ENCODE measurements around the gene CEP63.

DNA sequence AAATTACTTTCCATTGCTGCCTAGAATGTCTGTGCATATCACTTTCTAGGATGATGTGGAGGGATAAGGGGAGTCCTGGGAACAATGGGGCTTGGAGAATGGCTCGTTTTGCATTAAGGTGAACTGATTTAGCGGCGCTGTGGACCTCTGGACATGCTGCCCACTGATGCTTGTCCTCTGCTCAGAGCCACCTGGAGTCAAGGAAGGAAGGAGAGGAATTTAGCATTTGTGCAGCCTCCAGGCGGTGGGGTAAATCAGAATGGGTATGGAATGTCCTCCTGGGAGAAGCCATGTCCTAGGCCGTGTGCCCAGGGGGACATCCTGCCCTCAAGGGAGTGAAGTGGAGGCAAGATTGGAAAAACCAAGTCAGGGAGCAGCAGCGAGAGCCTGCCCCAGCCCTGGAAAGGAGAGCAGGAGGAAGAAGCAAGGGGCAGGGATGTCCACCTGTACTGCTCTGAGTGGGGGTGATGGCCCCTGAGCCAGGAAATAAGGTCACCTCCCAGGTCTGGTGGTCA is 127.2 kb downstream of the CEP63 start:
- TF ChIP-seq SP1 (IDR thresholded peaks at IDR 0.05; ENCODE audit: low read depth, low read length) (no peak), ZNF274 (IDR thresholded peaks at IDR 0.05; ENCODE audit: borderline replicate concordance, extremely low read depth, low read length) (no peak), RXRA (IDR thresholded peaks at IDR 0.05; ENCODE audit: insufficient read depth, low read depth, low read length) (no peak), KDM1A (IDR thresholded peaks at IDR 0.05; ENCODE audit: borderline replicate concordance, low read length) (no peak), CBX8 (IDR thresholded peaks at IDR 0.05; ENCODE audit: borderline replicate concordance, low read depth, low read length) (no peak), JUN (IDR thresholded peaks at IDR 0.05; ENCODE audit: low read depth, low read length) (no peak), CEBPB (IDR thresholded peaks at IDR 0.05; ENCODE audit: low read depth, low read length) (no peak)
- TF ChIP-seq, protein P1, sequence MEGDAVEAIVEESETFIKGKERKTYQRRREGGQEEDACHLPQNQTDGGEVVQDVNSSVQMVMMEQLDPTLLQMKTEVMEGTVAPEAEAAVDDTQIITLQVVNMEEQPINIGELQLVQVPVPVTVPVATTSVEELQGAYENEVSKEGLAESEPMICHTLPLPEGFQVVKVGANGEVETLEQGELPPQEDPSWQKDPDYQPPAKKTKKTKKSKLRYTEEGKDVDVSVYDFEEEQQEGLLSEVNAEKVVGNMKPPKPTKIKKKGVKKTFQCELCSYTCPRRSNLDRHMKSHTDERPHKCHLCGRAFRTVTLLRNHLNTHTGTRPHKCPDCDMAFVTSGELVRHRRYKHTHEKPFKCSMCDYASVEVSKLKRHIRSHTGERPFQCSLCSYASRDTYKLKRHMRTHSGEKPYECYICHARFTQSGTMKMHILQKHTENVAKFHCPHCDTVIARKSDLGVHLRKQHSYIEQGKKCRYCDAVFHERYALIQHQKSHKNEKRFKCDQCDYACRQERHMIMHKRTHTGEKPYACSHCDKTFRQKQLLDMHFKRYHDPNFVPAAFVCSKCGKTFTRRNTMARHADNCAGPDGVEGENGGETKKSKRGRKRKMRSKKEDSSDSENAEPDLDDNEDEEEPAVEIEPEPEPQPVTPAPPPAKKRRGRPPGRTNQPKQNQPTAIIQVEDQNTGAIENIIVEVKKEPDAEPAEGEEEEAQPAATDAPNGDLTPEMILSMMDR (IDR thresholded peaks at IDR 0.05; ENCODE audit: control extremely low read depth in 1 of 3, insufficient read depth in 1 of 3, low read depth in 1 of 3, low read length in 3 of 3) = no peak

All from H1 (cell line).